Measurements from ENCODE around the gene SFXN3. TPM values are rescaled to one million over a fixed set of nuclear protein-coding genes. Genes with fewer than 3 reads are reported as not detected.

Gene SFXN3
- total and polyA plus RNA-seq, 2 of the 13 experiments (the other 11 are each of a cell fraction or from before 2014, with no cell fraction given), result 16.8 to 71.5 TPM

DNA sequence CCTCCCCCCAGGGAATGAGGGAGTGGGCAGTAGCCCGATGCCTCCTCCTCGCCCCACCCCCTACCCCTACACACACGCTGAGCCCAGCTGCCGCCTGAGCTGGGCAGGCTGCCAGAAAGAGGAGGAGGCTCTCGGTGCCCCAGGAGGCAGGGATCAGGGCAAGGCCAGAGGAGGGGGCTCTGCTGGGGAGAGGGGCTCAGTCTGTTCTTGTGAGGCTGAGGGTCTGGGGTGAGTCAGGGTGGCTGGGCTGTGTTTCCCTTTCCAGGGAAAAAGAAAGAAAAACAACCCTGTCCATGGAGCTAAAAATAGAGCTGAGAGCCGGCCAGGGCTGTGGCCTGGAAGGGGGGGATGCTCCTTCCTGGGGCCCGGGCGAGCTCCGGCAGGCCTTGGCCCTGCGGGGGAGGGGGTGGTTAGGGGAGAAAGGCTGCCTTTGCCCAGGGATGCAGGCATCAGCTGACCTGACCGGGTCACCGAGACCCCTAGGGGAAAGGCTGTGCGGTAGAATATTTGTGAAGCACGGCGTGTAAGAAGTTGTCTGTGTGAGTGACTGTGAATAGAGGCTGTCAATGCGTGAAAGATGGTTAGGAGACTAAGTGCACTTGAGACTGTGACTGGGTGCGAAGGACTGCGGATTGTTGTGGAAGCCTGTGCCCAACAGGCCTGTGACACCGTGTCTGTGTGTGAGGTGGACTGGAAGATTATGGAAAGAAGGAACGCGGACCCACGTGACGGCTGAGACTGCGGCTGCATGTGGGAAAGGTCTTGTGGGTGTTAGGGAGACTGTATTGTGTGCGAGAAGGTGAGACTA is 32.6 kb upstream of the SFXN3 start (continued):
- TF ChIP-seq, protein P1, sequence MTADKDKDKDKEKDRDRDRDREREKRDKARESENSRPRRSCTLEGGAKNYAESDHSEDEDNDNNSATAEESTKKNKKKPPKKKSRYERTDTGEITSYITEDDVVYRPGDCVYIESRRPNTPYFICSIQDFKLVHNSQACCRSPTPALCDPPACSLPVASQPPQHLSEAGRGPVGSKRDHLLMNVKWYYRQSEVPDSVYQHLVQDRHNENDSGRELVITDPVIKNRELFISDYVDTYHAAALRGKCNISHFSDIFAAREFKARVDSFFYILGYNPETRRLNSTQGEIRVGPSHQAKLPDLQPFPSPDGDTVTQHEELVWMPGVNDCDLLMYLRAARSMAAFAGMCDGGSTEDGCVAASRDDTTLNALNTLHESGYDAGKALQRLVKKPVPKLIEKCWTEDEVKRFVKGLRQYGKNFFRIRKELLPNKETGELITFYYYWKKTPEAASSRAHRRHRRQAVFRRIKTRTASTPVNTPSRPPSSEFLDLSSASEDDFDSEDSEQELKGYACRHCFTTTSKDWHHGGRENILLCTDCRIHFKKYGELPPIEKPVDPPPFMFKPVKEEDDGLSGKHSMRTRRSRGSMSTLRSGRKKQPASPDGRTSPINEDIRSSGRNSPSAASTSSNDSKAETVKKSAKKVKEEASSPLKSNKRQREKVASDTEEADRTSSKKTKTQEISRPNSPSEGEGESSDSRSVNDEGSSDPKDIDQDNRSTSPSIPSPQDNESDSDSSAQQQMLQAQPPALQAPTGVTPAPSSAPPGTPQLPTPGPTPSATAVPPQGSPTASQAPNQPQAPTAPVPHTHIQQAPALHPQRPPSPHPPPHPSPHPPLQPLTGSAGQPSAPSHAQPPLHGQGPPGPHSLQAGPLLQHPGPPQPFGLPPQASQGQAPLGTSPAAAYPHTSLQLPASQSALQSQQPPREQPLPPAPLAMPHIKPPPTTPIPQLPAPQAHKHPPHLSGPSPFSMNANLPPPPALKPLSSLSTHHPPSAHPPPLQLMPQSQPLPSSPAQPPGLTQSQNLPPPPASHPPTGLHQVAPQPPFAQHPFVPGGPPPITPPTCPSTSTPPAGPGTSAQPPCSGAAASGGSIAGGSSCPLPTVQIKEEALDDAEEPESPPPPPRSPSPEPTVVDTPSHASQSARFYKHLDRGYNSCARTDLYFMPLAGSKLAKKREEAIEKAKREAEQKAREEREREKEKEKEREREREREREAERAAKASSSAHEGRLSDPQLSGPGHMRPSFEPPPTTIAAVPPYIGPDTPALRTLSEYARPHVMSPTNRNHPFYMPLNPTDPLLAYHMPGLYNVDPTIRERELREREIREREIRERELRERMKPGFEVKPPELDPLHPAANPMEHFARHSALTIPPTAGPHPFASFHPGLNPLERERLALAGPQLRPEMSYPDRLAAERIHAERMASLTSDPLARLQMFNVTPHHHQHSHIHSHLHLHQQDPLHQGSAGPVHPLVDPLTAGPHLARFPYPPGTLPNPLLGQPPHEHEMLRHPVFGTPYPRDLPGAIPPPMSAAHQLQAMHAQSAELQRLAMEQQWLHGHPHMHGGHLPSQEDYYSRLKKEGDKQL (CRISPR knock-in tag; IDR thresholded peaks at IDR 0.05; ENCODE audit: low read depth), result no peak
- TF ChIP-seq ELF1 (CRISPR knock-in tag; IDR thresholded peaks at IDR 0.05), result no peak
- TF ChIP-seq, protein P2, sequence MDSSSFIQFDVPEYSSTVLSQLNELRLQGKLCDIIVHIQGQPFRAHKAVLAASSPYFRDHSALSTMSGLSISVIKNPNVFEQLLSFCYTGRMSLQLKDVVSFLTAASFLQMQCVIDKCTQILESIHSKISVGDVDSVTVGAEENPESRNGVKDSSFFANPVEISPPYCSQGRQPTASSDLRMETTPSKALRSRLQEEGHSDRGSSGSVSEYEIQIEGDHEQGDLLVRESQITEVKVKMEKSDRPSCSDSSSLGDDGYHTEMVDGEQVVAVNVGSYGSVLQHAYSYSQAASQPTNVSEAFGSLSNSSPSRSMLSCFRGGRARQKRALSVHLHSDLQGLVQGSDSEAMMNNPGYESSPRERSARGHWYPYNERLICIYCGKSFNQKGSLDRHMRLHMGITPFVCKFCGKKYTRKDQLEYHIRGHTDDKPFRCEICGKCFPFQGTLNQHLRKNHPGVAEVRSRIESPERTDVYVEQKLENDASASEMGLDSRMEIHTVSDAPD (CRISPR knock-in tag; IDR thresholded peaks at IDR 0.05), result no peak
- peak; percentile 4; the same call in 1 of the 2 replicates for TF ChIP-seq FOSL2 (CRISPR knock-in tag; IDR thresholded peaks at IDR 0.05)
- 0 out of 2 replicates have a peak, but pooled peaks have one; percentile 32 for TF ChIP-seq JUND (CRISPR knock-in tag; IDR thresholded peaks at IDR 0.05)
- no peak for TF ChIP-seq ZNF24 (IDR thresholded peaks at IDR 0.05)
- TF ChIP-seq TP53 (CRISPR knock-in tag; conservative IDR thresholded peaks at IDR 0.05), result no peak
- 0 out of 2 replicates have a peak, but pooled peaks have one; percentile 9 for TF ChIP-seq KDM6A (CRISPR knock-in tag; IDR thresholded peaks at IDR 0.05; ENCODE audit: low read depth)
- 0 out of 2 replicates have a peak, but pooled peaks have one; percentile 5 for TF ChIP-seq ZSCAN20 (CRISPR knock-in tag; IDR thresholded peaks at IDR 0.05; ENCODE audit: borderline replicate concordance)
- TF ChIP-seq FOSL1 (CRISPR knock-in tag; IDR thresholded peaks at IDR 0.05; ENCODE audit: borderline replicate concordance), result no peak
- TF ChIP-seq, protein P3, sequence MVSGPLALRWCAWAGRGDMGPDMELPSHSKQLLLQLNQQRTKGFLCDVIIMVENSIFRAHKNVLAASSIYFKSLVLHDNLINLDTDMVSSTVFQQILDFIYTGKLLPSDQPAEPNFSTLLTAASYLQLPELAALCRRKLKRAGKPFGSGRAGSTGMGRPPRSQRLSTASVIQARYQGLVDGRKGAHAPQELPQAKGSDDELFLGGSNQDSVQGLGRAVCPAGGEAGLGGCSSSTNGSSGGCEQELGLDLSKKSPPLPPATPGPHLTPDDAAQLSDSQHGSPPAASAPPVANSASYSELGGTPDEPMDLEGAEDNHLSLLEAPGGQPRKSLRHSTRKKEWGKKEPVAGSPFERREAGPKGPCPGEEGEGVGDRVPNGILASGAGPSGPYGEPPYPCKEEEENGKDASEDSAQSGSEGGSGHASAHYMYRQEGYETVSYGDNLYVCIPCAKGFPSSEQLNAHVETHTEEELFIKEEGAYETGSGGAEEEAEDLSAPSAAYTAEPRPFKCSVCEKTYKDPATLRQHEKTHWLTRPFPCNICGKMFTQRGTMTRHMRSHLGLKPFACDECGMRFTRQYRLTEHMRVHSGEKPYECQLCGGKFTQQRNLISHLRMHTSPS (CRISPR knock-in tag; IDR thresholded peaks at IDR 0.05; ENCODE audit: low read depth), result peak; percentile 71
- TF ChIP-seq, protein P4, sequence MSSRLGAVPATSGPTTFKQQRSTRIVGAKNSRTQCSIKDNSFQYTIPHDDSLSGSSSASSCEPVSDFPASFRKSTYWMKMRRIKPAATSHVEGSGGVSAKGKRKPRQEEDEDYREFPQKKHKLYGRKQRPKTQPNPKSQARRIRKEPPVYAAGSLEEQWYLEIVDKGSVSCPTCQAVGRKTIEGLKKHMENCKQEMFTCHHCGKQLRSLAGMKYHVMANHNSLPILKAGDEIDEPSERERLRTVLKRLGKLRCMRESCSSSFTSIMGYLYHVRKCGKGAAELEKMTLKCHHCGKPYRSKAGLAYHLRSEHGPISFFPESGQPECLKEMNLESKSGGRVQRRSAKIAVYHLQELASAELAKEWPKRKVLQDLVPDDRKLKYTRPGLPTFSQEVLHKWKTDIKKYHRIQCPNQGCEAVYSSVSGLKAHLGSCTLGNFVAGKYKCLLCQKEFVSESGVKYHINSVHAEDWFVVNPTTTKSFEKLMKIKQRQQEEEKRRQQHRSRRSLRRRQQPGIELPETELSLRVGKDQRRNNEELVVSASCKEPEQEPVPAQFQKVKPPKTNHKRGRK (CRISPR knock-in tag; IDR thresholded peaks at IDR 0.05), result no peak
- TF ChIP-seq TARDBP (CRISPR knock-in tag; IDR thresholded peaks at IDR 0.05), result no peak; the same call in 1 of the 2 replicates
- TF ChIP-seq, protein P5, sequence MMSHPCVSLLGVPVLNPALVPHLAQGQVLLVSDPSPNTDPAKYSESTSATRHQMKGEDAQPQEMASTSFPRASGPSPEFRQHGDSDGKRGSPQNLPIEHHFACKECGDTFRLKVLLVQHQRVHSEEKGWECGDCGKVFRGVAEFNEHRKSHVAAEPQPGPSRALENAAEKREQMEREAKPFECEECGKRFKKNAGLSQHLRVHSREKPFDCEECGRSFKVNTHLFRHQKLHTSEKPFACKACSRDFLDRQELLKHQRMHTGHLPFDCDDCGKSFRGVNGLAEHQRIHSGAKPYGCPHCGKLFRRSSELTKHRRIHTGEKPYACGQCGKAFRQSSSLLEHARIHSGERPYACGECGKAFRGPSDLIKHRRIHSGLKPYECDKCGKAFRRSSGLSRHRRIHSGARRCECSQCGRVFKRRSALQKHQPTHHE (CRISPR knock-in tag; IDR thresholded peaks at IDR 0.05; ENCODE audit: borderline replicate concordance), result peak; percentile 62
